SKM-1 treated with dmso at 0.1 percent for 144 hours (cell line): ENCODE measurements around the gene ASAP2.

Experiments
- DNase-seq: peaks from one replicate; lab custom pipeline; 2025; ENCODE audit not compliant: unreplicated experiment; lab: John Stamatoyannopoulos, UW

ASAP2 gene

GRCh38 chr2:9291866-9292265, 85.3 kb downstream of the ASAP2 start:
- no peak for DNase-seq

GRCh38 chr2:9292426-9292825, 85.8 kb downstream of the ASAP2 start:
- DNase-seq = no peak

GRCh38 chr2:9294764-9295163, 88.2 kb downstream of the ASAP2 start:
- DNase-seq = no peak

- no peak for DNase-seq
Observed at GRCh38 chr2:9296559-9296958, 89.9 kb downstream of the ASAP2 start.

GRCh38 chr2:9297156-9297555, 90.5 kb downstream of the ASAP2 start:
- no peak for DNase-seq

- DNase-seq = no peak
Observed at GRCh38 chr2:9297807-9298206, 91.2 kb downstream of the ASAP2 start.

GRCh38 chr2:9298583-9298982, 92.0 kb downstream of the ASAP2 start:
- DNase-seq = no peak

- DNase-seq = no peak
Observed at GRCh38 chr2:9299161-9300100, 92.8 kb downstream of the ASAP2 start.

GRCh38 chr2:9300214-9300613, 93.6 kb downstream of the ASAP2 start:
- DNase-seq = no peak

GRCh38 chr2:9300829-9301453, 94.3 kb downstream of the ASAP2 start:
- DNase-seq = no peak

- no peak for DNase-seq
Observed at GRCh38 chr2:9302755-9303154, 96.1 kb downstream of the ASAP2 start.

- DNase-seq = no peak
Observed at GRCh38 chr2:9303528-9304225, 97.1 kb downstream of the ASAP2 start.

- DNase-seq = no peak
Observed at GRCh38 chr2:9306911-9307310, 100.3 kb downstream of the ASAP2 start.

GRCh38 chr2:9307535-9307934, 100.9 kb downstream of the ASAP2 start:
- DNase-seq = no peak

GRCh38 chr2:9308186-9308955, 101.8 kb downstream of the ASAP2 start:
- no peak for DNase-seq

GRCh38 chr2:9309147-9309546, 102.5 kb downstream of the ASAP2 start:
- DNase-seq = no peak

- DNase-seq = no peak
Observed at GRCh38 chr2:9310377-9310776, 103.8 kb downstream of the ASAP2 start.

GRCh38 chr2:9310798-9311197, 104.2 kb downstream of the ASAP2 start:
- DNase-seq = no peak

GRCh38 chr2:9311488-9311887, 104.9 kb downstream of the ASAP2 start:
- DNase-seq = no peak

GRCh38 chr2:9312591-9312990, 106.0 kb downstream of the ASAP2 start:
- DNase-seq = no peak

GRCh38 chr2:9313443-9313842, 106.8 kb downstream of the ASAP2 start:
- no peak for DNase-seq
